Measurements from ENCODE around the gene EDA.

Gene EDA

GRCh38 chrX:70084592-70085240 lies 468.8 kb downstream of the EDA start:
- no peak for DNase-seq

GRCh38 chrX:70087857-70088630 lies 472.1 kb downstream of the EDA start:
- DNase-seq: no peak

- no peak for DNase-seq
Measured at GRCh38 chrX:70088751-70089150, 472.8 kb downstream of the EDA start.

All from NCI-H187 treated with DMSO at 0.1 percent for 48 hours (cell line).